Measurements from ENCODE around the gene SLC27A6.
"Not testable (repeated sequence)": the region's sequence is repeated elsewhere in the genome, so short reads cannot be mapped to it uniquely, and the experiment has no call there.

Gene SLC27A6

DNA sequence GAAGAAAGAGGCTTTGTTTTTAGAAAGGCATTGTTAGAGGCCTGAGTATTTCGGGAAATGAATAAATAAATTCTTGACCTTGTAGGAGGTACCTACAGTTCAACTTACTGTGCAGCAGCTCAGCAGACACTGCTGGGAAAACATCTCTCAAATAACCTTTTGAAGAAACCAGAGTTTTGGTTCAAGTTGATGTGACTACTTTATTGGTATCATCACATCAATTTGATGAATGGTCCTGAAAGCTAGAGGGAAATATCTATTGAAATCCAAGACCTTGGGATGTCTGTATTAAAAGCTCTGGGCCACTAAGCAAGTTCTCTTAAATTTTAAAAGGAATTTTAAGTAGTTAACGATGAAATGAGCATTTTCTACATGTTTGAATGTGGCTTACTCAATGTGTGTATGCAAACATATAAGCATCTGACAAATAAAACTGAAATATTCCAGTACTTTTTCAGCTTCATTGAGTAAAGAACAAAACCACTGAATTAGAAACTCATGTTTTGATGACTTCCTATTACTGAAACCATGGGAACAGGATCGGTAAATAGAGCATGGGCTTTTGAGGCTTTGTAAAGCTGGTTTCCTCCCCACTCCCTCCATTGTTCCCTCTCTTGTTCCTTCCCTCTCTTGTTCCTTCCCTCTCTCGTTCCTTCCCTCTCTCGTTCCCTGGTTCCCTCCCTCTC lies 36.7 kb downstream of the SLC27A6 start:
- DNase-seq: no peak

DNA sequence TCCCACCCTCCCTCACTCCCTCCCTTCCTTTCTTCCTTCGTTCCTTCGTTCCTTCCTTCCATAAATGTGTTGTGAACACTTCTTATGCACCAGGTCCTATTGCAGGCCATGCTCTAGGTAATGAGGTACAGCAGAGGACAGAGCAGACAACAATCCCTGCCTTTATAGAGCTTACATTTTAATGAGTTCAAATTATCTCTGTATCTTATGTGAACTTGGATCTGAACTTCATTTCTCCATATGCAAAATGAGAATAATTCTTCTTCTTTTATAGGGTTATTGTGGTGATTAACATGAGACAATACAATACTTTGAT lies 37.2 kb downstream of the SLC27A6 start:
- no peak for DNase-seq

DNA sequence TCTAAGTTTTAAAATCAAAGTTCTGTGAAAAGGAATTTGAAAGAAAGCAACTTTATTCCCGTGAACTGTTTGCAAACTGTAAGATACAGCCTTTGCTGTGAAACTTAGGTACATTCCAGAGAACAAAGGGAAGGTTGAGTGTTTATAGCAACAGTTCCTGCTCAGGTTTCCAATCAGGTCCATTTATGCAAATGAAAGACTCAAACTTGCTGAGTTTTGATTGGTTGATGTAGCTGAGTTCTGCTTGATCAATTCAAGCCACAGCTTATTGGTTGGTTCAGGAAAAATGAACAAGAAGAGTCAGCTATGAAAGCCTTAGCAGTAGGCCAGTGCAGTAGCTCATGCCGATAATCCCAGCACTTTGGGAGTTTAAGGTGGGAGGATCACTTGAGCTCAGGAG lies 37.9 kb downstream of the SLC27A6 start:
- no peak for DNase-seq

DNA sequence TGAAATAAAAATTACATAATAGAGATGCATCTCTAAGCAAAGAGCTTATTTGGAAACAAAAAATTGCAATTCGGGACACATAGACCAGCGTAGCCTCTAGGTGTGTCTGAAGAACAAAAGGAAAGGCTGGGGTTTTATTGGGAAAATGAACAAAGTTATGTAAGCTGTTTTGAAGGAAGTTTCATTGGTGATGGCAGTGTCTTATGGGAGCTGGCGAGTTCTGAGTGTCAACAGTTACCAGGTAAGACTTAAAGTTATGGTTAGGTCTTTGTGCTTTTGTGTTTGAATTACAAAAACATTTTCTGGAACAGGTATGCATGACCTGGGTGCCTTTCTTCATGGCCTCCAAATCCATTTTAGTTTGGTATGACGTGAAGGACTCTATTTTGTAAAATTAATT lies 48.9 kb downstream of the SLC27A6 start:
- DNase-seq: no peak

DNA sequence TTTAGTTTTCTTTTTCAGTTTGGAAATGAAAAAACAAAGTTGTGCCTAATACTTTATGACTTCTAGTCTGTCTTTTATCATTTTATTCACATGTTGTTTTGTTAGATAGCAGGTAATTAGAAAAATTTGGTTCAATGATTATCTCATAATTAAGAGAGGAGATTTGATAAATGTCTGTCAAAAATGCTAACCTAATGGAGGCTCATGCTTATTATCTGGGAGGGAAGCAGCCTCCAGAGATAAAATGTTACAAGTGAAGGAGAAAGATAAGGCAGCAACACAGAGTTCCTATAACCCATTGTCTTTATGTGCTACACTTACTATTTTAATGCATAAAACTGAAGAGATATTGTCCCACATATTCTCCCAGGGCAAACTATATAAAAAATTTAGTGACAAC lies 53.5 kb downstream of the SLC27A6 start:
- peak; percentile 69 for DNase-seq

DNA sequence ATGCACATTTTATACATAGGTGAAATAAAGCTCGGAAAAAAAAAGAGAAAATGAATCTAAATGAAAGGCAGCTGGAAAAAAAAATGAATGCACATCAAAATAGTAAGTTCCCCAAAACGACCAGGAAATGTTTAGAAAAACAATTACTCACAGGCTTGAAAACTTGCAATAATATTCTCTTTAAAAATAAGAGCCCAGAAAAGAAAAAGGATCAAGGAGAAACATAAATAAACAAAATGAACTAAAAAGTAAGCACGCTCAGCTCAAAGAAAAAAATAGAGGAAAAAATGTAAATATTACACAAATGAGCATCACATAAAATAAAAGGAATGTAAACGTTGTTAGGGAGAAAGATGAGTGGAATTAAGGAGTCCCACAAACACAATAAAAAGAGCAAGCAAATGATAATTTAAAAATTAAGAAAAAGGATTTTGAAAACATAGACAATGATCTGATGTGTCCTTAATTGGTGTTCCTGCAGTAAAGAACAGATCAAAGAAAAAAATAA lies 54.2 kb downstream of the SLC27A6 start:
- peak; percentile 60 for DNase-seq

DNA sequence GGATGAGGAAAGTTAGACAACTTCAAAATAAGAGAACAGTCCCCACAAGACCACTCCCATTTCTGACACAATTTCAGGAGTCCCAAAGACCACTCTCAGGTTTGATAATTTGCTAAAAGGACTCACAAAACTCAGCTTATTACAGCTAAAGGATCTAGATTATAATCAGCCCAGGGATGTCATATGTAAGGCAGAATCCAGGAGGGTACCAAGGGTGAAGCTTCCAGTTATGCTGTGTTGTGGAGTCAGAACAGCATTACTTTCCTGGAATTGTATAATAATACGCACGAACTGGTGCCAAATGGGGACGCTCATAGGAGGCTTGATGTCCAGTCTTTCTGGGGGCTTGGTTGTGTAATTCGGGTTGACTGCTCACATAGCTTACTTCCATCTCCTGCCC lies 55.4 kb downstream of the SLC27A6 start:
- DNase-seq: no peak

DNA sequence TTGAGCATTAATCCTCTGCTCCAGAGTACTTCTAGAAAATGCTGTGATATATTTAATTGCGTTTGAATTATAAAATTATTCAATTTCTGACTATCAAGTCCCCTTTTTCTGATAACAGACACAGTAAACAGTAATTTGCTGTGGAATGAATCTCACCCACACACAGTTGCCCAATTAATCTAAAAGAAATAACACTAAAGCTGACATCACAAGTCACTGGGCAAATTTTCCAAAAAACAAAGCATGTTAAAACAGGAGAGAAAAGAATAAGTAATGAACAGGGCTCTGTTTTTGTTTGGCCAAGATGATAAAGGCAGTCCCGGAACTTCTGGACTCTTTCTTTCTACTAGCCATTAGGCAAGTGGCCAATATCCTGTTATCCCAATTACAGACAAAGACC lies 56.5 kb downstream of the SLC27A6 start:
- no peak for DNase-seq

DNA sequence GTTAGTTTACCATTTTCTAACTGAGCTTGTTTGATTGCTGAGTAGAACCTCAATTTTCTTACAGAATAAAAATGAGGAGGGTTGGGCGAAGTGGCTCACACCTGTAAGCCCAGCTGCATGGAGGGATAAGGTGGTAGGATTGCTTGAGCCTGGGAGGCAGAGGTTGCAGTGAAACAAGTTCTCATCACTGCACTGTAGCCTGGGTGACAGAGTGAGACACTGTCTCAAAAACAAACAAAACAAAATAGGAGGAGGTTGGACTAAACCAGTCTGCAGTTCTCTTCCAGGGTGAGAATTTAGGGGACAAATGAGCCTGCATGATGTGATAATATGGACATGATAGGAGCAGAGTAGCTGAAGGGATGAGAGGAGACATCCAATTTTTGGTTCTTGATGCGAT lies 57.3 kb downstream of the SLC27A6 start:
- no peak for DNase-seq

DNA sequence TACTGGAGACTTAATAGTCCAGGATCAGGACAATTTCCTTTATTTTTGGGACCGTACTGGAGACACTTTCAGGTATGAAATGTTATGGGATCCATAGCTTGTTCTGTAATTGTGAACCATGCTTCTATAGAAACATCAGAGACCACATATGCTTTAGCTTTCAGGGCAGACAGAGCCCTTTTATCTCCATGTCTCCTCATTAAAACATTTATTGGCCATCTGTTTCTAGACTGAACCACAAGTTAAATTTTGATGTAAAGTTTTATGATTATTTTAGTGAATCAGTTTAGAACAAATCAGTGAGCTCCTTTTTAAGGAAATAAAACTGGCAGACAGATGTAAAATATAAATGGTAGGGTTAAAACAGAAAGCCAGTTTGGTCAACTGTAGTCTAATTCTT lies 62.0 kb downstream of the SLC27A6 start:
- DNase-seq: no peak

DNA sequence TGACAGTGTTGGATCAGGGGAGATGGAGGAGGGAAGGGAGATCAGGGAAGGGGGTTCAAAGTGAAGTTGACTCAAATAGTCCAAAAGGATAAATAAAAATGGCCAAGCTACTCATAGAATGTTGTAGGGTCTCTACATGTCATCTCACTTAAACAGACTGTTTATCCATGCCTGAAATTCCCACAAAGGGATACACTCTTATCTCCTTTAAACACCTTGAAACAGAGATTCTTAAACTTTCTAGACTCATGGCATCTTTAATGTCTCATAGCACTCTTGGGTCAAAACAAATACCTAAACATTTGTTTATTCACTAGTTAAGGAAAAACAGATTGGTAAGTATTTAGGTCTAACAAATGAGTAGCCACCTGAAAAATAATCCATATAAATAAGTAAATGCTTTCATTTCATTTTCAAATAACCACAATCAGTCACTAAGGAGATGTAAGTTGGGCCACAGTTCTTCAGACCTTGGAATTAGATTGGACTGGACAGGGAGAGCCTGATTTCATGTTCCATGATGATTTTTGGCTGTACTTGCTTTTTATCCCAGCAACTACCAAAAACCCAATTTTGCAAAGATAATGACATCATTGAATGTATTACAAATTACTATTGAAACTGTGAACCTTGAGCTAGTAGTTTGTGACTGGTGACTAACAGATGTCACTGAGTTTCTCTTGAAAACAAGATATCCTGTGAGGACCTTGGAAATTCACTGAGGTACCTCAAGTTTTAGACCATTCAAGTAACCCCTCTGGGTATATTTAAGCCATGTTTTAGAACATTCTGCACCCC lies 66.8 kb downstream of the SLC27A6 start:
- peak; percentile 10 for DNase-seq

DNA sequence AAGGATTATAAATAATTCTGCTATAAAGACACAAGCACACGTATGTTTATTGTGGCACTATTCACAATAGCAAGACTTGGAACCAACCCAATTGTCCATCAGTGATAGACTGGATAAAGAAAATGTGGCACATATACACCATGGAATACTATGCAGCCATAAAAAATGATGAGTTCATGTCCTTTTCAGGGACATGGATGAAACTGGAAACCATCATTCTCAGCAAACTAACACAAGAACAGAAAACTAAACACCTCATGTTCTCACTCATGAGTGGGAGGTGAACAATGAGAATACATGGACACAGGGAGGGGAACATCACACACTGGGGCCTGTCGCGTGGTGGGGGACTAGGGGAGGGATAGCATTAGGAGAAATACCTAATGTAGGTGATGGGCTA lies 71.0 kb downstream of the SLC27A6 start:
- DNase-seq: not testable (repeated sequence)

DNA sequence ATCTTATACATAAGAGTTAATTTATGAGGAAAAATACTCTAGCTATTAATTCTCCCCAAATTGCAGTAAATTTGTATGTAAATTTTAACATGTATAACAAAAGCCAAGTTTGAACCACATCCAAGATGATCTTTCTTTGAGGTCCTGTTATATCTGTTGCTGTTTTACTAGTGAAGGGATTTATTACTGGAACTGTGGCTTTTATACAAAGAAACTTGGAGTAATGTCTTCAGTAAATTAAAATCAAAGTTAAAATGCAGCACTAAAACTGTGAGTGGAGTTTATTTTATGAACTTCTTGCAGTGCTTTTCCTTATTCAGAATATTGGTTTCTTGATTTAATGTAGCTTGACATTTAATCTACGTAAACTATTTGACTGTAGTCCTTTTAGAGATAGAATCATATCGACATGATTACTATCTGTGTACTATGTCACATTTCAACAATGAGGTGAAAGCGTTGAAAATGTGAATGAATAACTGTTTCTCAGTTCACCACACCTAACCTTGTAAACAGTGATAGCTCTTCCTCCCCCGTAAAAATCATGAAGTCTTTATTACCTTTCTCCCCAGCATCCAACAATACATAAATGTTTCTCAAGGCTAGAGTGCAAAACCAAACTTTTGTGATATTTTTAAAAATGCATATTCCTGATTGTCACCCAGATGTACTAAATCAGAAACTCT lies 76.1 kb downstream of the SLC27A6 start:
- DNase-seq: no peak

DNA sequence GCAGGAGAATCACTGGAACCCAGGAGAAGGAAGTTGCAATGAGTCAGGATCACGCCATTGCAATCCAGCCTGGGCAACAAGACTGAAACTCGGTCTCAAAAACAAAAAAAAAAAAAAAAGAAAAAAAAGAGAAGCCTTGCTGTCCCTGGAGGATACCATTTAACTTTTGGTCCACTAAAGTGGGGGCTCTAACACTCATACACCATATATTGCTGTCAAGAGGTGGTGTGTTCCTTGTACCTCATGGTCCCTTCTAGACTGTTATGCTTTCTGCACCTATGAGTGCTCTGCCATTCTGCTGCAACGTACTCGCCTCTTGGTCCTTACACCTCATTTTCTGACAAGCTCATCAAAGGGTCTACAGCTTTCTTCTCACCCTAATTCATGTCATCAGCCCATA lies 77.0 kb downstream of the SLC27A6 start:
- no peak for DNase-seq

DNA sequence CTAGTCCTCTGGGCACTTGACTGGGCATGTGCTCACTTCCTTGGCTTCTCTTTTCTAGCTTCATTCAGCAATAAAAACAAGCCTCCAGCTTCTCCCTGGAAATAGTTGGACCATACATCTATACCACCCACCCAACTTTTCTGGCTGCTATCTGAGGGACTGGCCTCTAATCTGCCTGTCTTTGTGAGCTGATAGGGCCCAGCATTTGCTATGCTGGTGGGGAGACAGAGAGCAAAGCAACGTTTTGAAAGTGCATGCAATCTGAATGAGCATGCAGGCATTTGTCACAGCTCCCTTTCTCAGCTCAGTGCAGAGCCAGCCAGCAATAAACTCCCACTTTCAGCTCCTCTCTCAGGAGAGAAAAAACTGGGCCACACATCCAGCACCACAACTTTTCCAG lies 78.6 kb downstream of the SLC27A6 start:
- DNase-seq: no peak

DNA sequence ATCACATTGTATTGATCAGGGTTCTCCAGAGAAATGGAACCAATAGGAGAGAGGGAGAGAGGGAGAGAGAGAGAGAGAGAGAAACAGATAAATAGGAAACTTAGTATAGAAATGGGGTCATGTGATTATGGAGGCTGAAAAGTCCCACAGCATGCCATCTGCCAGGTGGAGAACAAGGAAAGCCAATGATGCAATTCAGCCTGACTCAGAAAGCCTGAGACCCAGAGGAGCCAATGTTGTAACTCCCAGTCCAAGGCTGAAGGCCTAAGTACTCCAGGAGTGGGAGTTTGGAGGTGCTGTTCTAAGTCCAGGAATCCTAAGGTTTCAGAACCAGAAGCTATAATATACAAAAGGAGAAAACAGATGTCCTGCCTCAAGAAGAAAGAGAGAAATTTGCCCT lies 80.9 kb downstream of the SLC27A6 start:
- no peak for DNase-seq

DNA sequence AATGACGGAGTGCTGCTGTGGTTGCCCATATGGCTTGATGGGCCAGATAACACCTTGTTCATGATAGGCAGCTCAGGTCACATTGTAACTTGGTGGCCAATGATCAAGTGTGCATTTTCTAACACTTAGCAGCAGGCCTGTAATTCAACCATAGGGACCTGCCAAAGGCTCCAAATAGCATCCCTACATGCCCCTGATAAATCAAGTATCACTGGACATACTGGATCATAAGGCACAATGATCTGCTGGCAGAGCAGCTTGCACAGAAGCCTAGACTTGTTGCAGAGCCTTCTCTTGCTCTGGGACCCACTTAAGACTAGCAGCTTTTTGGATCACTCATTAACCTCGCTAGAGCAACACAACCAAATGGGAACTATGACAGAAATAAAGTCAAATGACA lies 83.2 kb downstream of the SLC27A6 start:
- DNase-seq: no peak

DNA sequence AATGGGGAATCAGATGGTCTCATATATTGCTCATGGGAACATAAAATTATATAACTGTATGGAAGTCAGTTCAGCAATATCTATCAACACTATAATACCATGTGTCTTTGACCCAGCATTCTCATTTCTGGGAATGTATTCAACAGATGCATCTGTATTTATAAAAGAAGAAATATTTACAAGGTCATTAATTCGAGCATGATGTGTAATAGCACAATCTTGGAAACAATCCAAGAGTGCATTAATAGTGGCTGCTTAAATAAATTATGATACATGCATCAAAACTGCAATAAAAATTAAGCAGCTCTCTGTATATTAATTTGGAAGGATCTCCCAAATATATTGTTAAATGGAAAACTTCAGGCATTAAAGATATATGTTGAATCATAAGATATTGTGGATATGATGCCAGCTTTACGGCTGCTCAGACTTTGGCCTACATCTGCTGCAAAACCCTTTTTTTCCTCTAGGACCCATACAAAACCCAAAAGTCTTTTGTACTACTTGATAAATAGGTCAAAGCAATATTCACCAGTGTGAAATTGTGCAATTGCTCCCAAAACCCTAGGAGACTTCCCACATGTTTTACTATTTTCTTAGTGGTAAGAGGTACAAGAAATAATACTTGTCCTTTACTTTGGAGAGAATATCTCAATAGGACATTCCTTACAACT lies 84.0 kb downstream of the SLC27A6 start:
- no peak for DNase-seq

DNA sequence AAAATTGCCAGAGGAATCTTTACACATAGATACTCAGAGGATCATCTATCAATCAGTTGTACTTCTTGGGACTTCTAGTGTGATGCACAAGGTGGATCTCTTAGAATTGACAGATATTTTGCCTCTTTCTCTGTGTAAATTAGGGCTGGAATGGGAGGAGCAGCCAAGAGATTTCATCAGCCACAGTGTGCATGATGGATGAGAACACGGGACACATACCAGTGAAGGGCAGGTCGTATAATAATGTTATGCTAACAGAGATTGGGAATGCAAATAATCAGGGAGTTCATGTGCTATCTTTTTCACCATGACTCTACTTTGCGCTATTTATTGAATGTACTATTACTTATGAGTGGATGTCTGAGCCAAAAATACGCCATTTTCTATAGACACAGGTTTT lies 86.0 kb downstream of the SLC27A6 start:
- no peak for DNase-seq

DNA sequence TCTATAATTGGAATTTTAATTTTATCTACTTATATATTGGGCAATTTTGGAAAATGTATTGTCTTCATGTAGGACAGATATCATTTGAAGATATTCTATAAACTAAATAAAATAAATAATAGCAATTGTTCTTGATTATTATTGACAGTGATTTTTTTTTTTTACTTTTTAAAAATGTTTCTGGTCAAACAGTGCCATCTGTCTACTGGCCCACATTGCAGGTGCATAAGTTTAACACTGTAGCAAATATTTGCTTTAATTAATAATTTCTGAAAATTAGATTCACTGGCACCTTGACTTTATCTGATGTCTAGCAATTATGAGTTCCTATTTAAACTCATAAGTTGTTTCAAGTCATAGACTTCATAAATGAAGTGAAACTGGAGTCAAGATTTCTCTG lies 88.2 kb downstream of the SLC27A6 start:
- peak; percentile 28 for DNase-seq

DNA sequence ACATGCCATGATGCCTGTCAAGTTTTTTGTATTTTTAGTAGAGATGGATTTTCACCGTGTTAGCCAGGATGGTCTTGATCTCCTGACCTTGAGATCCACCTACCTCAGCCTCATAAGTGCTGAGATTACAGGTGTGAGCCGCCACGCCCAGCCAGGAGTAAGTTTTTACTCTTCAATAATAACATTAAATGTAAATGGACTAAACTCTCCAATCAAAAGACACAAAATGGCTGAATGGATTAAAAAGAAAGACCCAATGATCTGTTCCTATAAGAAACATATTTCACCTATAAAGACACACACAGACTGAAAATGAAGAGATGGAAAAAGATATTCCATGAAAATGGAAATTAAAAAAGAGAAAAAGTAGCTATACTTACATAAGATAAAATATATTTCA lies 92.0 kb downstream of the SLC27A6 start:
- no peak for DNase-seq

DNA sequence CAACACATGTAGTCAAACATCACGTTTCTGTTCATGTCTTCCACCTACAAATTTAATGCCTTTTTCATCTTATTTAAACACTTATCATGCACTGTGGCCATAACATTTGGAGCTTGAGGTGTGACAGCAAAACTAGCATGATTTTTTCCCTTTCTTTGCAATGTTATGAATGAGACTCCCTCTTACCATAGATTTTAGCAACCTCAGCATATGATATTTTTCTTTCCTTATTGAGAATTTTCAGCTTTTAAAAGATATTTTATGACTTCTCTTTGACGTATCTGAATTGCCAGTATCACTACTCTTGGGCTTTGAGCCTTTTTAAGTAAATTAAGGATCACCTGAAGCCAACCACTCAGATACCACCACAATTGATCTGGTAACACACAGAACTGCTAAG lies 96.6 kb downstream of the SLC27A6 start:
- DNase-seq: no peak

DNA sequence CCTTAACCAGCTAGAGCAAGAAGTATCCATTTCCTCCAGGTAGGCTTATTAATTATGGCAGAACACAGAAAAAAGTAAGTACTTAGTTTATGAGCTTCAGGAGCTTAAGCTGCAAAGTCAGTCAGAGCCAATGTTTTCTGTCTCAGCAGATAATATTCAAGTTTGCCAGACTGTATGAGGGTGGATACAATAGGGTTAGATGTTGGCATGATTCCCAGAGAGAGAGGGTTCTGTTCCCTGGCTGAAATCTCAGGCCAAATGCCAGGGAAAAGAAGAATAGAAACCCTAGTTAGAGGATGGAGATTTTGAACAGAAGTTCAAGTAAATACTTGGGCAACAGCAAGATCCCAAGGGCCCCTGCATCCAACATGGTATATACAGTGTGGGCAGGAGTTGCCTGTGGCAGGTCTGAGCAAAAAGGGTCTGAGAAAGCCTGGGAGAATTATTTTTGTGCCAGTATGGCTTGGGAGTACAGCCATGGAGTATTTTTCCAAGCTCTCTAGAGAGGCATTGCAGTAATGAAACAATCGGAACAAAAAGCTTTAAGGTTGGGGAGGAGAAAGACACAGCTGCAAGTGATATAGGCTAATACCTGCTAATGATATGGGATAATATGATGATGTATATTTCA lies 98.3 kb downstream of the SLC27A6 start:
- DNase-seq: peak; percentile 6
